Astrocyte (in vitro differentiated cells and primary cell): ENCODE data around the gene INAFM2. TPM values are rescaled to one million over a fixed set of nuclear protein-coding genes. Genes with fewer than 3 reads are reported as not detected.

Experiments used
- DNase-seq: peaks from one replicate; pipeline ENCODE4 v3.0.0-alpha.2; 2010; ENCODE audit warnings: low read depth
- FAIRE-seq: peaks from 2 replicates; lab custom pipeline; 2011; peaks lifted over from hg19 to GRCh38; lab: Jason Lieb, UNC
- H2AFZ ChIP-seq: 2 replicates; pipeline ENCODE4 v1.6.0; 2012; ENCODE audit warnings: low read depth, low read length, inconsistent platforms
- H3K27ac ChIP-seq: 2 replicates; pipeline ENCODE4 v1.5.1; 2011; ENCODE audit warnings: low read depth, low read length, inconsistent platforms
- H3K27me3 ChIP-seq: 2 replicates; pipeline ENCODE4 v1.6.0; 2011; ENCODE audit warnings: low read length, inconsistent platforms; ENCODE audit not compliant: insufficient read depth
- H3K36me3 ChIP-seq: 2 replicates; pipeline ENCODE4 v1.5.1; 2011; ENCODE audit warnings: low read length, inconsistent platforms; ENCODE audit not compliant: insufficient read depth
- H3K4me1 ChIP-seq: 2 replicates; pipeline ENCODE4 v1.5.1; 2011; ENCODE audit warnings: low read length, inconsistent platforms; ENCODE audit not compliant: insufficient read depth
- H3K4me2 ChIP-seq: 2 replicates; pipeline ENCODE4 v1.6.0; 2012; ENCODE audit warnings: low read length, inconsistent platforms
- H3K4me3 ChIP-seq: 2 replicates; pipeline ENCODE4 v1.5.1; 2011; ENCODE audit warnings: low read depth, mild to moderate bottlenecking, low read length, inconsistent platforms; ENCODE audit not compliant: insufficient read depth
- H3K79me2 ChIP-seq: 2 replicates; pipeline ENCODE4 v1.6.0; 2012; ENCODE audit warnings: mild to moderate bottlenecking, low read length, inconsistent platforms; ENCODE audit not compliant: insufficient read depth
- H3K9ac ChIP-seq: 2 replicates; pipeline ENCODE4 v1.6.0; 2012; ENCODE audit warnings: mild to moderate bottlenecking, low read length, inconsistent platforms
- H3K9me3 ChIP-seq: 2 replicates; pipeline ENCODE4 v1.5.1; 2012; ENCODE audit warnings: low read depth, mild to moderate bottlenecking, low read length, inconsistent platforms; ENCODE audit not compliant: insufficient read depth
- H4K20me1 ChIP-seq: 2 replicates; pipeline ENCODE4 v1.6.0; 2012; ENCODE audit warnings: low read length, inconsistent platforms; ENCODE audit not compliant: insufficient read depth
- H3K27ac Mint-ChIP-seq: one replicate; pipeline ENCODE4 v1.8.0; 2021; ENCODE audit warnings: mild to moderate bottlenecking, mixed read lengths; ENCODE audit not compliant: unreplicated experiment
- H3K27me3 Mint-ChIP-seq: one replicate; pipeline ENCODE4 v1.8.0; 2021; ENCODE audit warnings: low read depth, mixed read lengths; ENCODE audit not compliant: unreplicated experiment
- H3K36me3 Mint-ChIP-seq: one replicate; pipeline ENCODE4 v1.8.0; 2021; ENCODE audit warnings: low read depth, mixed read lengths; ENCODE audit not compliant: unreplicated experiment
- H3K4me1 Mint-ChIP-seq: one replicate; pipeline ENCODE4 v1.8.0; 2021; ENCODE audit warnings: low read depth, mixed read lengths; ENCODE audit not compliant: unreplicated experiment
- H3K4me3 Mint-ChIP-seq: one replicate; pipeline ENCODE4 v1.8.0; 2021; ENCODE audit warnings: mild to moderate bottlenecking, moderate library complexity, mixed read lengths; ENCODE audit not compliant: unreplicated experiment
- H3K9me3 Mint-ChIP-seq: one replicate; pipeline ENCODE4 v1.8.0; 2021; ENCODE audit warnings: mild to moderate bottlenecking, mixed read lengths; ENCODE audit not compliant: unreplicated experiment
- CTCF ChIP-seq: IDR thresholded peaks from 2 replicates; pipeline ENCODE4 v1.5.1; 2011; ENCODE audit warnings: low read depth, mild to moderate bottlenecking, inconsistent platforms, low read length, moderate library complexity; ENCODE audit not compliant: insufficient read depth
- EZH2 ChIP-seq: IDR thresholded peaks from 2 replicates; pipeline ENCODE4 v1.6.1; 2012; ENCODE audit warnings: mild to moderate bottlenecking, low read length, inconsistent platforms; ENCODE audit not compliant: insufficient read depth
- total RNA-seq: library from RNA; stranded (reverse); gene quantifications from 2 replicates; pipeline ENCODE4 v1.2.1, GENCODE V29; 2021

The INAFM2 gene
- total RNA-seq, 1 donor from 2014 or later, result 41.2 TPM

GRCh38 chr15:40340038-40340739 lies 16.7 kb downstream of the INAFM2 start:
- TF ChIP-seq CTCF, result no peak
- TF ChIP-seq EZH2, result no peak
- H3K27ac Mint-ChIP-seq, result peak overlapping the region; percentile 69
- H3K79me2 ChIP-seq, result peaks cover 36% of the 10 kb centered on the region

GRCh38 chr15:40340740-40341400 lies 17.4 kb downstream of the INAFM2 start, which contains the start of gene CCDC9B:
Gene CCDC9B (minus strand): TSS chr15:40340939. CDS start chr15:40340819, 120 bp downstream.
- H3K27ac ChIP-seq, result peak within 1 kb of the TSS; percentile 99
- FAIRE-seq (no peak), DNase-seq (peak; percentile 74)
- no peaks in the 10 kb centered on the region for H3K27me3 ChIP-seq
- no peaks in the 10 kb centered on the region for H3K36me3 Mint-ChIP-seq
- H3K4me2 ChIP-seq, result peak within 1 kb of the TSS; percentile 90
- H3K36me3 ChIP-seq, result no peaks in the 10 kb centered on the region
- peak within 1 kb of the TSS; percentile 73 for H2AFZ ChIP-seq
- peak within 1 kb of the TSS; percentile 68 for H3K4me3 ChIP-seq
- H3K4me3 Mint-ChIP-seq, result no peak within 1 kb of the TSS
- no peaks in the 10 kb centered on the region for H3K9me3 ChIP-seq
- peaks cover 40% of the 10 kb centered on the region for H3K4me1 Mint-ChIP-seq
- H3K4me1 ChIP-seq, result peaks cover 71% of the 10 kb centered on the region
- no peaks in the 10 kb centered on the region for H3K9me3 Mint-ChIP-seq
- H3K27ac Mint-ChIP-seq, result peak within 1 kb of the TSS; percentile 69
- H3K79me2 ChIP-seq, result peaks cover 36% of the 10 kb centered on the region
- no peak for TF ChIP-seq EZH2
- no peak for TF ChIP-seq CTCF
- H4K20me1 ChIP-seq, result no peaks in the 10 kb centered on the region
- no peaks in the 10 kb centered on the region for H3K27me3 Mint-ChIP-seq
- peak within 1 kb of the TSS; percentile 92 for H3K9ac ChIP-seq

More at GRCh38 chr15:40340038-40340739, 16.7 kb downstream of the INAFM2 start:
- H3K9ac ChIP-seq, result peak overlapping the region; percentile 92
- Mint-ChIP-seq H3K9me3 (no peaks in the 10 kb centered on the region), H3K4me1 (peaks cover 43% of the 10 kb centered on the region), H3K27me3 (no peaks in the 10 kb centered on the region), H3K4me3 (no peak overlapping the region), H3K36me3 (no peaks in the 10 kb centered on the region)
- DNase-seq (peak; percentile 73), FAIRE-seq (no peak)
- peak overlapping the region; percentile 90 for H3K4me2 ChIP-seq
- no peaks in the 10 kb centered on the region for H3K27me3 ChIP-seq
- H3K36me3 ChIP-seq, result no peaks in the 10 kb centered on the region
- peak overlapping the region; percentile 99 for H3K27ac ChIP-seq
- H3K9me3 ChIP-seq, result no peaks in the 10 kb centered on the region
- H4K20me1 ChIP-seq, result no peaks in the 10 kb centered on the region
- H2AFZ ChIP-seq, result peak overlapping the region; percentile 29
- peaks cover 71% of the 10 kb centered on the region for H3K4me1 ChIP-seq
- peak overlapping the region; percentile 68 for H3K4me3 ChIP-seq
